Measurements from ENCODE around the gene CUL1.

The CUL1 gene

DNA sequence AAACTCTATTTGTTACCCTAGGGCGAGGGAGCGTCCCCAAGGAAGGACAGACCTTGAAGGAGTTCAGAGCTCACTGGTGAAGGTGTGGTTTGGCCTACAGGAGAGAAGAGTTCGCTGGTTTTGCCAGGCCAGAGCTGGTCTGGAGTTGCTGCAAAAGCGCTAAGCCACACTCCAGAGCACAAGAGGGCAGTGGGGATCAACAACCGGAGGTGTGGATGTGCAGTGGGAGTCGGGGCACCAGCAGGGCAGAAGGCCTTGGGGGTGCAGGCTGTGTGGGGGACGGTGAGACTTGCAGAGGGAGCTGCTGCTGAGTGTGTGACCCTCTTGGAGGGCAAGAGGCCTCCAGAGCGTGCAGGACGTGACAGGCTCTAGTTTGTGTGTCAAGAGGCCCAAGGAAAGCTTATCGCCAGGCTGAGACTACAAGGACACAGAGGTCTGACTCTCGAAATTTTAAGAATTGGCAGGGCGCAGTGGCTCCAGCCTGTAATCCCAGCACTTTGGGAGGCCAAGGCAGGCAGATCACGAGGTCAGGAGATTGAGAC, 14.3 kb upstream of the CUL1 start:
- no peak overlapping the region for H2AFZ ChIP-seq (ENCODE audit: low read depth, low read length)
- no peak overlapping the region for H3K4me2 ChIP-seq (ENCODE audit: insufficient read depth, low read length)
- no peak overlapping the region for H3K4me3 ChIP-seq (ENCODE audit: low read depth in 1 of 2, low read length in 2 of 2)
- no peaks in the 10 kb centered on the region for H3K9me3 ChIP-seq (ENCODE audit: insufficient read depth, low read length, severe bottlenecking)
- H3K4me1 ChIP-seq (ENCODE audit: insufficient read depth, low read length) = no peaks in the 10 kb centered on the region
- ATAC-seq (ENCODE audit: insufficient read depth, low read depth) (no peak), DNase-seq (no peak)
- no peaks in the 10 kb centered on the region for H3K79me2 ChIP-seq (ENCODE audit: insufficient read depth, low read length)
- no peaks in the 10 kb centered on the region for H3K36me3 ChIP-seq (ENCODE audit: insufficient read depth, low read length)
- H3K9ac ChIP-seq (ENCODE audit: low read depth, low read length) = no peak overlapping the region
- H4K20me1 ChIP-seq (ENCODE audit: insufficient read depth, low read length) = no peaks in the 10 kb centered on the region
- no peak for TF ChIP-seq EZH2 (IDR thresholded peaks at IDR 0.05; ENCODE audit: borderline replicate concordance, low read depth, low read length, severe bottlenecking)
- TF ChIP-seq, protein P1, sequence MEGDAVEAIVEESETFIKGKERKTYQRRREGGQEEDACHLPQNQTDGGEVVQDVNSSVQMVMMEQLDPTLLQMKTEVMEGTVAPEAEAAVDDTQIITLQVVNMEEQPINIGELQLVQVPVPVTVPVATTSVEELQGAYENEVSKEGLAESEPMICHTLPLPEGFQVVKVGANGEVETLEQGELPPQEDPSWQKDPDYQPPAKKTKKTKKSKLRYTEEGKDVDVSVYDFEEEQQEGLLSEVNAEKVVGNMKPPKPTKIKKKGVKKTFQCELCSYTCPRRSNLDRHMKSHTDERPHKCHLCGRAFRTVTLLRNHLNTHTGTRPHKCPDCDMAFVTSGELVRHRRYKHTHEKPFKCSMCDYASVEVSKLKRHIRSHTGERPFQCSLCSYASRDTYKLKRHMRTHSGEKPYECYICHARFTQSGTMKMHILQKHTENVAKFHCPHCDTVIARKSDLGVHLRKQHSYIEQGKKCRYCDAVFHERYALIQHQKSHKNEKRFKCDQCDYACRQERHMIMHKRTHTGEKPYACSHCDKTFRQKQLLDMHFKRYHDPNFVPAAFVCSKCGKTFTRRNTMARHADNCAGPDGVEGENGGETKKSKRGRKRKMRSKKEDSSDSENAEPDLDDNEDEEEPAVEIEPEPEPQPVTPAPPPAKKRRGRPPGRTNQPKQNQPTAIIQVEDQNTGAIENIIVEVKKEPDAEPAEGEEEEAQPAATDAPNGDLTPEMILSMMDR (IDR thresholded peaks at IDR 0.05; ENCODE audit: borderline replicate concordance, extremely low read depth, low read length, poor library complexity, severe bottlenecking) = no peak
- peaks cover 7% of the 10 kb centered on the region for H3K27me3 ChIP-seq (ENCODE audit: insufficient read depth, low read length, poor library complexity)
- H3K27ac ChIP-seq (ENCODE audit: low read length) = no peak overlapping the region

DNA sequence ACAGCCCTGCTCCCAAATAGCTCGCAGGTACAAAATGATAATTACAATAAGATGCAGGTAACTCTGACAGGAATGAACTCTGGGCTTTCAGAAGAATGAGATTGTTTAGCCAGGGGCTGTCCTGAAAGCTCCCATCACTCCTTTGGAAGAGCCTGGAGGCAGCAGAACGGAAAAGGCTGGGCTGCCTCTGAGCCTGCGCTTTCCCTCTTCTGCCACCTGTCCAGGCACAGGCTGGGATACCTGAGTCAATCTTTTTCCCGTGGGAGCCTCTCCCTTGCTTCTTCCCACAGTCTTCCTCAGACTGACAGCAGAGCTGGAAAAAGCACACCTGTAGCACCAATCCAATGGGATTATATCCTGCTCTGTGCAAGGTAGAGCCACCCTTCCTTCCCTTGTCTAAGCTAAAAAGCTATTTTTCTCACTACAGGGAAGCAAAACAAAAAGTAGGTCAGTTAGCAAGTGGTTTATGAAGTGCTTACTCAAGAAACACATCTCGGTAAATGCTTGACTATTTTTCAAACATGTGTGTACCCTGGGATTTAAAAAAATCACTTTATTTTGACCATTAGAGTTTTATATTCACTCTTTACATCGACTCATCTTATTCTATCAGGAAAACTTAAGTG, 12.3 kb upstream of the CUL1 start:
- H2AFZ ChIP-seq (ENCODE audit: low read depth, low read length) = no peak overlapping the region
- no peak for ATAC-seq (ENCODE audit: insufficient read depth, low read depth)

DNA sequence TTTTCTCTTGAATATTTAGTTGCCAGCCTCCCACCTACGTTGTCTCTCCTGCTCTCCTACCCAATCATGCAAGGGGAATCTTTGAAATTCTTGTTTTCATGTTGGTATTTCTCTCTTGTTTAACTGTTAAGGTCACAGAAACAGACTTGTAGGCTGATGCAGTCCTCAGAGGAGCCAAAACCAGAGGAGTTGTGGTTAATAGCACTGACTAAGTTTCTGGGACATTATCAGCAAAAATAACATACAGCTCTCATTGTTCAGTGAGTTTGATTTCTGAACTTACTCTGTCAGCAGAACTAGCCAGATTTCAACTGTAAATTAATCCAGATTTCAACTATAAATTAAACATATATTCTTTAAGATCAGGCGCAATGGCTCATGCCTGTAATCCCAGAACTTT, 11.1 kb upstream of the CUL1 start:
- no peak overlapping the region for H3K9ac ChIP-seq (ENCODE audit: low read depth, low read length)
- no peak overlapping the region for H3K27ac ChIP-seq (ENCODE audit: low read length)
- TF ChIP-seq, protein P1 (IDR thresholded peaks at IDR 0.05; ENCODE audit: borderline replicate concordance, extremely low read depth, low read length, poor library complexity, severe bottlenecking) = no peak
- TF ChIP-seq EZH2 (IDR thresholded peaks at IDR 0.05; ENCODE audit: borderline replicate concordance, low read depth, low read length, severe bottlenecking) = no peak
- no peak overlapping the region for H3K4me2 ChIP-seq (ENCODE audit: insufficient read depth, low read length)
- no peak for ATAC-seq (ENCODE audit: insufficient read depth, low read depth)
- H2AFZ ChIP-seq (ENCODE audit: low read depth, low read length) = no peak overlapping the region
- no peaks in the 10 kb centered on the region for H4K20me1 ChIP-seq (ENCODE audit: insufficient read depth, low read length)
- H3K9me3 ChIP-seq (ENCODE audit: insufficient read depth, low read length, severe bottlenecking) = no peaks in the 10 kb centered on the region
- H3K27me3 ChIP-seq (ENCODE audit: insufficient read depth, low read length, poor library complexity) = peaks cover 9% of the 10 kb centered on the region
- no peaks in the 10 kb centered on the region for H3K36me3 ChIP-seq (ENCODE audit: insufficient read depth, low read length)
- no peak for DNase-seq
- no peak overlapping the region for H3K4me3 ChIP-seq (ENCODE audit: low read depth in 1 of 2, low read length in 2 of 2)
- no peaks in the 10 kb centered on the region for H3K4me1 ChIP-seq (ENCODE audit: insufficient read depth, low read length)
- no peaks in the 10 kb centered on the region for H3K79me2 ChIP-seq (ENCODE audit: insufficient read depth, low read length)

More for the DNA sequence above, 12.3 kb upstream of the CUL1 start:
- H3K4me2 ChIP-seq (ENCODE audit: insufficient read depth, low read length) = no peak overlapping the region
- H3K36me3 ChIP-seq (ENCODE audit: insufficient read depth, low read length) = no peaks in the 10 kb centered on the region
- no peaks in the 10 kb centered on the region for H3K4me1 ChIP-seq (ENCODE audit: insufficient read depth, low read length)
- H3K4me3 ChIP-seq (ENCODE audit: low read depth in 1 of 2, low read length in 2 of 2) = no peak overlapping the region
- DNase-seq = no peak
- no peak overlapping the region for H3K9ac ChIP-seq (ENCODE audit: low read depth, low read length)
- TF ChIP-seq, protein P1 (IDR thresholded peaks at IDR 0.05; ENCODE audit: borderline replicate concordance, extremely low read depth, low read length, poor library complexity, severe bottlenecking) = no peak
- no peak for TF ChIP-seq EZH2 (IDR thresholded peaks at IDR 0.05; ENCODE audit: borderline replicate concordance, low read depth, low read length, severe bottlenecking)
- no peak overlapping the region for H3K27ac ChIP-seq (ENCODE audit: low read length)
- no peaks in the 10 kb centered on the region for H3K79me2 ChIP-seq (ENCODE audit: insufficient read depth, low read length)
- no peaks in the 10 kb centered on the region for H3K9me3 ChIP-seq (ENCODE audit: insufficient read depth, low read length, severe bottlenecking)
- peaks cover 9% of the 10 kb centered on the region for H3K27me3 ChIP-seq (ENCODE audit: insufficient read depth, low read length, poor library complexity)
- no peaks in the 10 kb centered on the region for H4K20me1 ChIP-seq (ENCODE audit: insufficient read depth, low read length)

Data from DND-41 (cell line).